DMS114 treated with DMSO at 0.1 percent for 48 hours (cell line): Measurements from ENCODE around the gene AGAP2.

Source experiments
- DNase-seq: peaks from one replicate; lab custom pipeline; 2025; ENCODE audit not compliant: unreplicated experiment; lab: John Stamatoyannopoulos, UW

AGAP2 gene

DNA sequence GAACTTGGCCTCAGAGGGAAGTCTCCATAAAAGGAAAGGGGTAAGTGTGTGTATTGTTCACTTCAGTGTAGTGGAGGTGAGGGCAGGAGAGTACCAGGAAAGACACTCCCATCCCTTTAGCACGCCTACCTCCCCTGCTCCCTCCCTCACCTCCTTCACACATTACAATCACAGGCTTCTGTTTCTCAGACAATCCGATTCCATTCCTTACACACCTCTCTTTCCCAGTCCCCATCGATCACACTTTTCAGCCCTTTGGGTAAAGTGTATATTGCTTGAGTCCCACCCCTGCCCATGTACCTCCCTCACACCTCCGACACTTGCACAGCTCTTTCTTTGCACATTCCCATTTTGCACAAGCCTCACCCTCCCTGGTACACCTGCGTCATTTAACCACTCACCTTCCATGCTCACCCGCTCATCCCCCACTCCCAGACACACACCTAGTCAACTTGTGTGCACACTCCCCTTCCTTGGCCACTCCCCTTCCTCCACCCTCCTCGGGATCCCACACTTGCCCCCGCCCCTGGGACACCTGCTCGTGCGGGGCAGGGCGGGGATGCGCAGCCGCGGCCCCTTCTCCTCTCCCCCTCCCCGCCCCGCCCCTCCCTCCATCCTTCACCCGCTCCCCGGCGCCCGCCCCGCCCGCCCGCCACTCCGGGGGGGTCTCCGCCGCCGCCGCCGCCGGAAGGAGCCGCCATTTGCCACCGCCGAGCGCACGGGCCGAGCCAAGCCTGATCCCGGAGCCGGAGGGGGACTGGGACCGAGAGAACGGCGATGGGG lies 16.1 kb upstream of the AGAP2 start, which contains the start of gene MARCHF9:
TSS of gene MARCHF9 (plus strand) at position 693 of the 783 bp plus-strand sequence. CDS start 426 bp downstream, outside the sequence.
- peak; percentile 36 for DNase-seq

- DNase-seq, result no peak
These were observed 15.3 kb upstream of the AGAP2 start for GRCh38 chr12:57753756-57754337.

GRCh38 chr12:57752668-57753000 lies 14.1 kb upstream of the AGAP2 start:
- DNase-seq, result no peak

- peak; percentile 98 for DNase-seq
These were observed 13.5 kb upstream of the AGAP2 start, which contains the start of gene CDK4 for GRCh38 chr12:57751788-57752667. Gene CDK4, minus strand, starts transcription at chr12:57752310. Its CDS starts 593 bp downstream, at chr12:57751717.

DNA sequence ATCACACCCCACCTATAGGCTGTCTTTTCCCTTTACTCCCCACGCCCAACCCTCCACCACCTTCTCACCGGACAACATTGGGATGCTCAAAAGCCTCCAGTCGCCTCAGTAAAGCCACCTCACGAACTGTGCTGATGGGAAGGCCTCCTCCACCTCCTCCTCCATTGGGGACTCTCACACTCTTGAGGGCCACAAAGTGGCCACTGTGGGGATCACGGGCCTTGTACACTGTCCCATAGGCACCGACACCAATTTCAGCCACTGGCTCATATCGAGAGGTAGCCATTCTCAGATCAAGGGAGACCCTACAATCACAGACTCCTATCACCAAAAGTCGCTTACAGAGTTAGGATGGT lies 12.9 kb upstream of the AGAP2 start:
- no peak for DNase-seq

- no peak for DNase-seq
These were observed 12.3 kb upstream of the AGAP2 start for GRCh38 chr12:57750561-57751431.

GRCh38 chr12:57749061-57749460 lies 10.5 kb upstream of the AGAP2 start:
- no peak for DNase-seq

GRCh38 chr12:57746025-57746424 lies 7.5 kb upstream of the AGAP2 start:
- no peak for DNase-seq

GRCh38 chr12:57745485-57745881 lies 6.9 kb upstream of the AGAP2 start:
- no peak for DNase-seq

DNA sequence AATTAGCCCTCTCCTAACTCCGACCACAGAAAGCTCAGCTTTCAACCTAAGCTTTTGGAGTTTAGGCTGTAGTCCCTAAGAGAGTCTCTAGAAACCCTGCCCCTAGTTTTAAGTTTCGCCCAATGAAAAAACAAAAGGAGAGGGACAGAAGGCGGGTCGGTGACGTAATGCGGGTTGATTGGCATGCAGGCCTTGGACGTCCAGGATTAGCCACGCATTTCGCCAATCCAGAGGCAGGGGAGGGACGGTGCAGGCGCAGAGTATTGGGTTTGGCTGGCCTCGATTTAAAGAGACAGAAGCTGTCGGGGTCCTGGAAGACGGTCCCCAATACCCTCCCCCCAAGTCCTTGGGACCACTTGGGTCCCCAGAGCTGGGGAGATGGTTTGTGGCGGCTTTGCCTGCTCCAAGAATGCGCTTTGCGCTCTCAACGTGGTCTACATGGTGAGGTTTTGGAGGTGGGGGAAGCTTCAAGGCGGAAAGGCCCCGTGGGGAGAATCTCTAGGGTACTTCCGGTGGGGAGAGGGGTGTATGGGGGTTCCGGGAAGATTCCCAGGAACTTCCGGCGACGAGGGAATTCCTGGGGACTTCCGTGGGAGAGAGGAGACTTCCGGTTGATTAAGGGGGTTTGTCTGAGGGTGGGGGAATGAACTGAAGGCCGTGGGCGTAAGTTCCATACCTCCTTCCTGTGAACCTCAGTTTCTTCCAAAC lies 6.4 kb upstream of the AGAP2 start, which contains the start of gene TSPAN31:
TSS of gene TSPAN31 (plus strand) at position 263 of the 708 bp plus-strand sequence. CDS start at position 379, 116 bp downstream.
- peak; percentile 93 for DNase-seq

- peak; percentile 47 for DNase-seq
These were observed 5.7 kb upstream of the AGAP2 start for GRCh38 chr12:57744194-57744776.

DNA sequence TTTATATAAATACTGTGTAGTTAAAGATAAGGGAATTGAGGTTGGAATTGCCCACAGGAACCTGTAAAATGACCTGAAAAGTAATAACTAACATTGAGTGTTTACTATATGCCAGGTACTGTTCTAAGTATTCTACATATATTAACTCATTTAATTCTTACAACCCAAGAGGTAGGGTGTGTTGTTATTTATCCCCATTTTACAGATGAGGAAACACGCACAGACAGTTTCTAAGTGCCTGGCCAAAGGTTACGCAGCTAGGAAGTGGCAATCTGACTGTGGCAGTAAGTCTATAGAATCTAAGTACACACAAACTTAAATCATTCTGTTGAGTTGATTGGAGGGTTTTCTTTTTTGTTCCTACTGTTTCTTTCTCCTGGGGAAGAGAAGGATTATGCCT lies 5.2 kb upstream of the AGAP2 start:
- no peak for DNase-seq

- no peak for DNase-seq
These were observed 3.5 kb upstream of the AGAP2 start for GRCh38 chr12:57741844-57742738.

DNA sequence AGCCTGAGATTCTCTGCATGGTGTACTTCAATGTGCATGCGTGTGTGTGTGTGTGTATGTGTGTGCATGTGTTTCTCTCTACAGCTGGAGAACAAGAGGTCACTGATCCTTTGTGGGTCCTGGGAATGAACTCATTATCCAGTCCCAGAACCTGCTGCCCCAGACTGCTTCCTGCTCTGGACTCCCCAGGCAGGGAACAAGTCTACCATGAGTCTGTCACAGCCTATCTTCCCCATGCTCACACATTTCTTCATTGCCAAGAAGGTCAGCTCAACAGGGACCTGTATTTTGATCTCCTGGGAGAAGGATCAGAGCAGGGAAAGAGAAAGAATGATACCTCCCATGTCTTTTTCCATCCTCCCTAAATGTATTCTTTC lies 2.9 kb upstream of the AGAP2 start:
- no peak for DNase-seq

- DNase-seq, result no peak
These were observed 2.3 kb upstream of the AGAP2 start for GRCh38 chr12:57740656-57741412.

GRCh38 chr12:57739914-57740538 lies 1.5 kb upstream of the AGAP2 start:
- no peak for DNase-seq

- DNase-seq, result no peak
These were observed 845 bp upstream of the AGAP2 start for GRCh38 chr12:57739387-57739786.
